Endodermal cell (in vitro differentiated cells): ENCODE data around the gene ZNF346. TPM values are rescaled to one million over a fixed set of nuclear protein-coding genes. Genes with fewer than 3 reads are reported as not detected.

Experiments
- DNase-seq: peaks from one replicate; pipeline ENCODE4 v3.0.0-alpha.2; 2017
- H3K27ac ChIP-seq: 2 replicates; pipeline ENCODE4 v1.5.1; 2013; ENCODE audit warnings: mild to moderate bottlenecking, low read depth, low read length, moderate library complexity
- H3K27me3 ChIP-seq: 2 replicates; pipeline ENCODE4 v1.6.1; 2013; ENCODE audit warnings: mild to moderate bottlenecking, low read length, moderate library complexity; ENCODE audit not compliant: insufficient read depth, control insufficient read depth, poor library complexity, severe bottlenecking
- H3K36me3 ChIP-seq: 2 replicates; pipeline ENCODE4 v1.7.0; 2013; ENCODE audit warnings: mild to moderate bottlenecking, low read length, moderate library complexity; ENCODE audit not compliant: control insufficient read depth, insufficient read depth
- H3K4me1 ChIP-seq: one replicate; pipeline ENCODE4 v1.7.0; 2013; ENCODE audit warnings: low read length; ENCODE audit not compliant: control insufficient read depth, insufficient read depth
- H3K4me3 ChIP-seq: 2 replicates; pipeline ENCODE4 v1.5.1; 2013; ENCODE audit warnings: mild to moderate bottlenecking, low read length, moderate library complexity
- H3K9ac ChIP-seq: 2 replicates; pipeline ENCODE4 v1.6.1; 2013; ENCODE audit warnings: mild to moderate bottlenecking, low read length, moderate library complexity; ENCODE audit not compliant: poor library complexity, severe bottlenecking; ENCODE audit errors: extremely low read depth
- H3K9me3 ChIP-seq: 2 replicates; pipeline ENCODE4 v1.6.1; 2013; ENCODE audit warnings: mild to moderate bottlenecking, low read length, moderate library complexity; ENCODE audit not compliant: control insufficient read depth
- H3K27ac Mint-ChIP-seq: 2 replicates; pipeline ENCODE4 v1.8.0; 2020; ENCODE audit warnings: mixed read lengths
- H3K27me3 Mint-ChIP-seq: 2 replicates; pipeline ENCODE4 v1.8.0; 2021; ENCODE audit warnings: mild to moderate bottlenecking, mixed read lengths; ENCODE audit not compliant: insufficient read depth
- H3K36me3 Mint-ChIP-seq: 2 replicates; pipeline ENCODE4 v1.8.0; 2020; ENCODE audit warnings: low read depth, mixed read lengths
- H3K4me1 Mint-ChIP-seq: 2 replicates; pipeline ENCODE4 v1.8.0; 2020; ENCODE audit warnings: mixed read lengths
- H3K4me3 Mint-ChIP-seq: 2 replicates; pipeline ENCODE4 v1.8.0; 2020; ENCODE audit warnings: mild to moderate bottlenecking, moderate library complexity, mixed read lengths
- H3K9me3 Mint-ChIP-seq: 2 replicates; pipeline ENCODE4 v1.8.0; 2020; ENCODE audit warnings: mild to moderate bottlenecking, mixed read lengths
- CTCF ChIP-seq: fragments of 200-600 bp; sonication (generic); conservative IDR thresholded peaks from 2 replicates; pipeline ENCODE4 v1.5.0; 2021; ENCODE audit warnings: antibody characterized with exemption, mild to moderate bottlenecking
- WGBS, 2 experiments: methylation state at CpG; one replicate each; pipeline versions ENCODE4 v1.1.5 to v1.1.7; 2013; ENCODE audit warnings: missing lambda C conversion rate in 2 of 2, mixed read lengths in 1 of 2; ENCODE audit not compliant: insufficient coverage in 1 of 2, insufficient read length in 1 of 2; 5-methylcytosine and 5-hydroxymethylcytosine counted together
- total RNA-seq, 2 donors: library from RNA; stranded (reverse); fragmentation: NEBNext Ultra II Directional in 1 of 2; extraction: Animal tissue kit (Norgen Biotek cat#: 25700) in 1 of 2; gene quantifications; 2 replicates in 1 of 2; 3 replicates in 1 of 2; pipeline ENCODE4 v1.2.1, GENCODE V29; 2021

The ZNF346 gene
- total RNA-seq, 2 donors from 2014 or later: 25.4 to 38.6 TPM

GRCh38 chr5:177113566-177114424 lies 91.3 kb downstream of the ZNF346 start:
- Mint-ChIP-seq H3K27ac (no peak overlapping the region), H3K27me3 (peaks cover 9% of the 10 kb centered on the region), H3K9me3 (peaks cover 4% of the 10 kb centered on the region), H3K4me1 (peaks cover 14% of the 10 kb centered on the region), H3K36me3 (no peaks in the 10 kb centered on the region), H3K4me3 (no peak overlapping the region)
- peak; percentile 98 for TF ChIP-seq CTCF
- H3K4me3 ChIP-seq: no peak overlapping the region
- peak; percentile 94 for DNase-seq
- 0 to 20% methylated on average over 3 to 14 of the region's 14 CpGs for WGBS, 2 experiments
- H3K27me3 ChIP-seq: no peaks in the 10 kb centered on the region
- no peak overlapping the region for H3K9ac ChIP-seq
- H3K4me1 ChIP-seq: no peaks in the 10 kb centered on the region
- no peaks in the 10 kb centered on the region for H3K36me3 ChIP-seq
- H3K27ac ChIP-seq: no peak overlapping the region
- no peaks in the 10 kb centered on the region for H3K9me3 ChIP-seq

- no peak overlapping the region for H3K4me3 Mint-ChIP-seq
- no peak for TF ChIP-seq CTCF
- H3K27ac Mint-ChIP-seq: peak overlapping the region; percentile 12
- peak; percentile 94 for DNase-seq
- H3K4me1 Mint-ChIP-seq: peaks cover 5% of the 10 kb centered on the region
- no peaks in the 10 kb centered on the region for H3K4me1 ChIP-seq
- H3K9me3 Mint-ChIP-seq: peaks cover 4% of the 10 kb centered on the region
- H3K9me3 ChIP-seq: no peaks in the 10 kb centered on the region
- H3K27me3 Mint-ChIP-seq: peaks cover 9% of the 10 kb centered on the region
- no peak overlapping the region for H3K27ac ChIP-seq
- no peak overlapping the region for H3K9ac ChIP-seq
- H3K4me3 ChIP-seq: no peak overlapping the region
- H3K27me3 ChIP-seq: no peaks in the 10 kb centered on the region
- 85 to 93% methylated on average over 40 to 49 of the region's 49 CpGs for WGBS, 2 experiments
- no peaks in the 10 kb centered on the region for H3K36me3 Mint-ChIP-seq
- no peaks in the 10 kb centered on the region for H3K36me3 ChIP-seq
These were observed 94.3 kb downstream of the ZNF346 start for GRCh38 chr5:177116631-177117373.

GRCh38 chr5:177117441-177118045 lies 95.0 kb downstream of the ZNF346 start:
- no peak overlapping the region for H3K9ac ChIP-seq
- Mint-ChIP-seq H3K27ac (no peak overlapping the region), H3K27me3 (peaks cover 9% of the 10 kb centered on the region), H3K36me3 (no peaks in the 10 kb centered on the region), H3K9me3 (peaks cover 4% of the 10 kb centered on the region), H3K4me1 (peaks cover 5% of the 10 kb centered on the region), H3K4me3 (no peak overlapping the region)
- H3K4me1 ChIP-seq: no peaks in the 10 kb centered on the region
- no peaks in the 10 kb centered on the region for H3K9me3 ChIP-seq
- H3K36me3 ChIP-seq: no peaks in the 10 kb centered on the region
- 97 to 98% methylated on average over 26 to 29 of the region's 30 CpGs for WGBS, 2 experiments
- H3K27me3 ChIP-seq: no peaks in the 10 kb centered on the region
- DNase-seq: no peak
- no peak overlapping the region for H3K4me3 ChIP-seq
- TF ChIP-seq CTCF: no peak
- no peak overlapping the region for H3K27ac ChIP-seq
